Subcutaneous adipose tissue (tissue), 4 donors: Measurements from ENCODE around the gene ARNT2. TPM values are rescaled to one million over a fixed set of nuclear protein-coding genes. Genes with fewer than 3 reads are reported as not detected.

ENCODE experiments used
- total RNA-seq, 4 donors: library from RNA; depleted of rRNA; stranded (reverse); fragments of >200 nt; gene quantifications; one replicate each; pipeline ENCODE4 v1.1.0, GENCODE V29; 2016
- TF ChIP-seq, protein P1 (sequence below): fragments of 450-650 bp; IDR thresholded peaks from one replicate; pipeline ENCODE4 v1.5.1; 2016; ENCODE audit warnings: low read depth, mild to moderate bottlenecking, control low read depth, antibody characterized with exemption, moderate library complexity

Gene ARNT2
- total RNA-seq, 4 donors from 2014 or later: 0.16 to 4.3 (median 2.3) TPM

DNA sequence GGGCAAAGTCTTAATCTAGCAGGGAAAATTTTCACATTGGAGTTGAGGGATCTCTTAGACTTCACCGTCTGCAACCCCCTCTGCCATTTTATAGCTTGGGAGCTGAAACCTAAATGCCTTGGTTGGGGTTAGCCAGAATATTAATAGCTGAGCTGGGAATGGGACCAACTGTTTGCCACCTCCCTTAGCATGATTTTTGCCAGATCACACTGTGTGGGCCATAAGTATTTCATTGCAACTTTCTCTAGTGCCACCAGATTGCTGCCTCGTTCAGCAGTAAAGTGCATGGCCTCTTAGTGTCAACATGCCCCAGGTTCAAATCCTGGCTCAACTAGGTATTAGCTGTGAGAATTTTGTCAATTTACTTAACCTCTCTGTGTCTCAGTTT lies 235.0 kb downstream of the ARNT2 start:
- TF ChIP-seq, protein P1, sequence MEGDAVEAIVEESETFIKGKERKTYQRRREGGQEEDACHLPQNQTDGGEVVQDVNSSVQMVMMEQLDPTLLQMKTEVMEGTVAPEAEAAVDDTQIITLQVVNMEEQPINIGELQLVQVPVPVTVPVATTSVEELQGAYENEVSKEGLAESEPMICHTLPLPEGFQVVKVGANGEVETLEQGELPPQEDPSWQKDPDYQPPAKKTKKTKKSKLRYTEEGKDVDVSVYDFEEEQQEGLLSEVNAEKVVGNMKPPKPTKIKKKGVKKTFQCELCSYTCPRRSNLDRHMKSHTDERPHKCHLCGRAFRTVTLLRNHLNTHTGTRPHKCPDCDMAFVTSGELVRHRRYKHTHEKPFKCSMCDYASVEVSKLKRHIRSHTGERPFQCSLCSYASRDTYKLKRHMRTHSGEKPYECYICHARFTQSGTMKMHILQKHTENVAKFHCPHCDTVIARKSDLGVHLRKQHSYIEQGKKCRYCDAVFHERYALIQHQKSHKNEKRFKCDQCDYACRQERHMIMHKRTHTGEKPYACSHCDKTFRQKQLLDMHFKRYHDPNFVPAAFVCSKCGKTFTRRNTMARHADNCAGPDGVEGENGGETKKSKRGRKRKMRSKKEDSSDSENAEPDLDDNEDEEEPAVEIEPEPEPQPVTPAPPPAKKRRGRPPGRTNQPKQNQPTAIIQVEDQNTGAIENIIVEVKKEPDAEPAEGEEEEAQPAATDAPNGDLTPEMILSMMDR: no peak

DNA sequence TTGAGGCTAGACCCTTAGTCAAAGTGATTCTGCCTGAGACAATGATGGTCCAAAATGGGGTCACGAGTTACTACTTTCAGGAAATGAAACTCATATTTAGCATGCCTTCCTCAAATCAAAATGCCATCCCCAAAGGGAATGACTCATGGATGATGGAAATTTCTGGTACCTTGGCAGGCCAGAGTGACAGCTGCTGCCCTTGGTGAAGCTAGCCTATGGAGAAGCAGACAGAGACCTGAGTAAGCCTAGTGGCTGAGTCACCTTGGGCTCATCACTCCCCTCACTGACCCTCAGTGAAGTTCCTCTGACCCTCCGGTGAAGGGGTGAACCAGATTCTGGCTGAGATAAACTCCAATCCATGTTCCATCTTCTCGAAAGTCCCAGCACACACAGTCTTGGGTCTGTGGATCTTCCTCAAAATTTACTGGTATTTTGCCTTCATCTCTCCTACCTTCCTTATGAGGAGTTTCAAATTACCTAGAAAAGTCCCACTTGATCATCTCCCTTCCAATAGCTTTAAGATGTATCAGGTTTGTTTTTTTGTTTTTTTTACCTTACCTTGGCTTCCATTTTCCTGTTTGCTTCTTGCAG lies 236.4 kb downstream of the ARNT2 start:
- TF ChIP-seq, protein P1: no peak

DNA sequence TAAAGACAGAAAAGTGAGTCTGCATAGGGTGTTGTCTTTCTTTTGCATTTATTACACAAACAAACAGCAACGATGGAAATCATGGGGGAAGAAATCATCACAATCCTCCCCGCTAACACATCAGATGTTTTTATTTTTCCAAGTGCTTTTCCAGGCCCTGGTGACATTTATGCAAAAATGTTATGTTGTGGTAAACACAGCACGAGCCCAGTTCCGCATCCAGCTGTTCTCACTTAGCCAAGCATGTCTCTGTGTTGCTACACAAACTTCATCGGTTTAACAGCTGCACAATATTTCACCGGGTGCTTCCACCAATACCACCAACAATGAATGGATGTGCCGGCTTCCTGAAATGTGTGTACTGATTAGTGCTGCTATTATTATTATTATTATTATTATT lies 237.2 kb downstream of the ARNT2 start:
- TF ChIP-seq, protein P1: no peak

DNA sequence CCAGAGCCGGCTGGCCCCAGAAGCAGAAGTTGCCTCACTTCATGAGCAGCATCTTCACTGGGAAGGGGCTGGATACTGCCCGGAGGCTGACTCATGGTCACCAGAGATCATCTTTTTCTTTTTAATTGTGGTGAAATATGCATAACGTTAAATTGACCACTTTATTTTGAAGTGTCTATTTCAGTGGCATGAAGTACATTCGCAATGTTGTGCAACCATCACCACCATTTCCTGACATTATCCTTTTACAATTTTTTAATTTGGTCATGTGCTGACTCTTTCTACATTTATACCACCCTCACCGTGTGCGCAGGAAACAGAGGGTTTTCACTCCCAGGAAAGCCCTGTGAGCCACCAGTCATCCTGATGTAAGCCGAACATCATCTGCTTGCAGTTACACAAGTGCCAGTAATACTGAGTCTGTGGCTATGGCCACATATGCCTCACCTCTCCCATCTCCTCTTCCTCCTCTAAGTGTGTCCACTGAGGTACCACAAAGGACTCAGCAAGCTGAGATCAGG lies 239.3 kb downstream of the ARNT2 start:
- TF ChIP-seq, protein P1: no peak

DNA sequence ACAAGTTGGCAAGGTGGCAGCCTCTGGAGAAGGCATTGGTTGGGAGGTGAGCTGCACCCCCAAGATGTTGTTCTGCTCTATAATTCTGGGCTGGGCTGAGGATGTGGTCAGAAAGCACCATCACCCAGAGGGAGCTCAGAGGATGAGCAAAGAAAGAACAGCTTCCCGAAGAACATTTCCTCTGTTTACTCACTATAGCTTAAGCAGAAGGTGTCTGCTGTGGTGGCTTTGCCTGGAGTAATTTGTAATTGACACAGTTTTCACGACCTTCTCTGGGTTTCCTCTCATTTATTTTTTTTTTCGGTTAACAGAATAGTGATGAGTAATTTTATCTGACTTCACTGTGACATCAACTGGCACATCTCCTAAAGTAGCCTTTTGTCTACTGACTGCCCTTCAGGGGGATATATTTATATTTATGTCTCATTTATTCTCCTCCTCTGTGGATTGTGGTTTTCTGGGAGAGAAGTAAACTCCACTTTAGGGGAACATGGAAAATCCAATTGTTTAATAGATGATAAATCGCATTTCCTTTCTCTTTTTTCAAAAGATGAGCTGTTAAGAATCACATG lies 241.4 kb downstream of the ARNT2 start:
- TF ChIP-seq, protein P1: no peak

Other genes with a start within 250 kb of the ARNT2 start
- not detected for gene CTXND1, start 152.2 kb upstream of the ARNT2 start, total RNA-seq